Retinal pigment epithelial cell (primary cell): Measurements from ENCODE around the gene YRDC.

Experiments
- DNase-seq: peaks from one replicate; pipeline ENCODE4 v3.0.0-alpha.2; 2010; ENCODE audit warnings: low read depth
- H3K4me3 ChIP-seq: 2 replicates; pipeline ENCODE4 v1.5.1; 2011; ENCODE audit warnings: mild to moderate bottlenecking, low read length, control low read depth, moderate library complexity
- CTCF ChIP-seq: conservative IDR thresholded peaks from 2 replicates; pipeline ENCODE4 v1.5.1; 2011; ENCODE audit warnings: low read depth, low read length, control low read depth, inconsistent platforms

Gene YRDC

GRCh38 chr1:37807555-37808368 is at the start of gene YRDC, which contains the start of gene C1orf122:
Gene YRDC (minus strand): TSS chr1:37808208. CDS start chr1:37808180, 28 bp downstream.
Gene C1orf122 (plus strand): TSS chr1:37807790. CDS start chr1:37808405, 615 bp downstream.
- TF ChIP-seq CTCF: no peak

GRCh38 chr1:37854406-37854805 is 46.4 kb upstream of the YRDC start:
- no peak overlapping the region for H3K4me3 ChIP-seq
- no peak for DNase-seq
- TF ChIP-seq CTCF: no peak

More at GRCh38 chr1:37807555-37808368, at the start of gene YRDC, which contains the start of gene C1orf122:
- peak; percentile 77 for DNase-seq
- peak within 1 kb of the TSS; percentile 89 for H3K4me3 ChIP-seq

GRCh38 chr1:37853157-37853556 is 45.1 kb upstream of the YRDC start:
- no peak for TF ChIP-seq CTCF
- no peak overlapping the region for H3K4me3 ChIP-seq
- no peak for DNase-seq

GRCh38 chr1:37851782-37852210 is 43.8 kb upstream of the YRDC start:
- no peak for DNase-seq
- no peak overlapping the region for H3K4me3 ChIP-seq
- no peak for TF ChIP-seq CTCF

- H3K4me3 ChIP-seq: no peak overlapping the region
- DNase-seq: no peak
- TF ChIP-seq CTCF: no peak
Measured at GRCh38 chr1:37851262-37851661, 43.3 kb upstream of the YRDC start.

GRCh38 chr1:37850352-37850955 is 42.4 kb upstream of the YRDC start:
- no peak for TF ChIP-seq CTCF
- no peak for DNase-seq

More at GRCh38 chr1:37850352-37850955, 42.4 kb upstream of the YRDC start:
- no peak overlapping the region for H3K4me3 ChIP-seq
